Coronary artery (tissue), 2 donors: Measurements from ENCODE around the gene EFCAB8.
"Not testable (repeated sequence)": the region's sequence is repeated elsewhere in the genome, so short reads cannot be mapped to it uniquely, and the experiment has no call there.

Experiments used
- DNase-seq: peaks from one replicate; pipeline ENCODE4 v3.0.0-alpha.2; 2017; ENCODE audit warnings: low spot score
- H3K27ac ChIP-seq, 2 donors: fragments of 200-600 bp; sonication (generic); one replicate each; pipeline ENCODE4 v1.5.1; 2016 to 2019
- H3K4me3 ChIP-seq: fragments of 200-600 bp; sonication (generic); 2 replicates; pipeline ENCODE4 v1.5.1; 2016; ENCODE audit warnings: mild to moderate bottlenecking, moderate library complexity
- CTCF ChIP-seq: fragments of 200-600 bp; sonication (generic); IDR thresholded peaks from one replicate; pipeline ENCODE4 v1.5.1; 2019; ENCODE audit warnings: antibody characterized with exemption

The EFCAB8 gene

GRCh38 chr20:32943490-32944052, 84.8 kb downstream of the EFCAB8 start:
- no peak for TF ChIP-seq CTCF
- H3K4me3 ChIP-seq = no peak overlapping the region
- H3K27ac ChIP-seq = no peak overlapping the region
- no peak for DNase-seq

- Histone ChIP-seq H3K4me3 (no peak overlapping the region), H3K27ac (no peak overlapping the region)
- no peak for DNase-seq
- no peak for TF ChIP-seq CTCF
Observed at GRCh38 chr20:32945710-32946221, 87.0 kb downstream of the EFCAB8 start.

DNA sequence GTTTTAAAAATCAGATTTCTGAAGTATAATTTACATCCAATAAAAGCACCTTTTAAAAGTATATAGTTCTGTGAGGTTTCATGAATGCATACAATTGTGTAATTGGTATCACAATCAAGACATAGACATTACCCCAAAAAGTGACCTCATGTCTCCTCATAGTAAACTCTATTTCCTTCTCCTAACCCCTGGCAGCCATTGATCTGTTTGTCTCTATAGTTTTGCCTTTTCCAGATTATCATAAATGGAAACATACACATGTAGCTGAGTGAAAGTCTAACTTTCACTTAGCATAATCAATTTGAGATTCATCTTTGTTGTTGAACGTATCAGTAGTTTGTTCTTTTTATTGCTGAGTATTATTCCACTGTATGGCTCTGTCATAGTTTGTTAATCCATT, 87.9 kb downstream of the EFCAB8 start:
- Histone ChIP-seq H3K27ac (no peak overlapping the region), H3K4me3 (no peak overlapping the region)
- no peak for DNase-seq
- TF ChIP-seq CTCF = no peak

DNA sequence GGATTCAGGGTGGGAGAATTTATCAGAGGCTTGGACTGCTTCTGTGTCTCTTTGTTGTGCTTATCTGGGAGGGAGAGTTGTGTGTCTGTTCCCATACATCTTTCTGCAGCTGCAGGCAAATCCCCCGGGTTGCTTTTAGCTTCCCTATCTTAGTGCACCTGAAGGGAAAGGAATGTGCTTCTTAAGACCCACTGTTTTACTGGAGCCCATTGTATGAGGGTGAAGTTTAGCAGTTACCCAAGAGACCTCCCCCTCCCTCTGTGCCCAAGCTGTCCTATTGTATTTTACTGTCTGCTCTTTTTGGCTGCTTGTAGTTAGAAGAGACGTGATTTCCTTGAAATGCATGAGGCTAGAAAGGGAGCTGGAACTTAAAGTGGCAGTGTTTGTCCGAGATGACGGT, 91.8 kb downstream of the EFCAB8 start:
- not testable (repeated sequence) for DNase-seq, H3K27ac ChIP-seq, H3K4me3 ChIP-seq

DNA sequence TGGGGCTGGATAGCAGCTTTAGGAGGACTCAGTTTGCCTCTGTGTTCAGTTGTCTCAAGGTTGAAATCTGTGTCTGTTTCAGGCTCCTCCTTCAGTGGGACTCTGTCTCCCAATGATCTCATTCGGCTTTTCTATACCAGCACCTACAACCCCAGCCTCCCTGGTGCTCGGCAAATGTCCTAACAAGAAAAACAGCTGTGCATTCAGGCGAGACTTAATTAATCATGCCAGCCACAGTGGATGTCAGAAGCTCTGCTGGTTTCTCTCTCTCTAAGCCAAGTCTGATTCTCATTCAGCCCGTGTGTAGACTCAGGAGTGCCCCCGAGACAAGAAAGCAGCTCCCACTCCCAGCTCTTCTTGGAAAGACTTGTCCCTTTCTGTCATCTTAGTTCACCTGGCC, 98.7 kb downstream of the EFCAB8 start:
- H3K4me3 ChIP-seq = no peak overlapping the region
- TF ChIP-seq CTCF = no peak
- DNase-seq = no peak
- H3K27ac ChIP-seq = no peak overlapping the region

GRCh38 chr20:32958574-32958973, 99.9 kb downstream of the EFCAB8 start:
- Histone ChIP-seq H3K4me3 (no peak overlapping the region), H3K27ac (no peak overlapping the region)
- no peak for TF ChIP-seq CTCF
- no peak for DNase-seq

GRCh38 chr20:32959351-32960221, 100.9 kb downstream of the EFCAB8 start:
- Histone ChIP-seq H3K27ac (no peak overlapping the region), H3K4me3 (no peak overlapping the region)
- TF ChIP-seq CTCF = no peak
- DNase-seq = no peak
